Left lung (tissue), 10 donors: ENCODE data around the gene ADGB. TPM values are rescaled to one million over a fixed set of nuclear protein-coding genes. Genes with fewer than 3 reads are reported as not detected.

Source experiments
- ATAC-seq: fragments of 200-7000 bp; cut with Tn5 transposase; one replicate; pipeline ENCODE4 v1.9.1; 2020; ENCODE audit warnings: moderate library complexity
- DNase-seq, 4 donors: peaks; one replicate each; pipeline ENCODE4 v3.0.0-alpha.2; 2013 to 2020
- H3K27ac ChIP-seq, 2 donors: fragments of 200-600 bp; sonication (generic) in 1 of 2; one replicate each; pipeline versions ENCODE4 v1.5.0 to v1.8.0; 2020 to 2021
- H3K27me3 ChIP-seq, 2 donors: fragments of 200-600 bp; sonication (generic) in 1 of 2; one replicate each; pipeline versions ENCODE4 v1.5.0 to v1.8.0; 2020 to 2021
- H3K36me3 ChIP-seq, 2 donors: fragments of 200-600 bp; sonication (generic) in 1 of 2; one replicate each; pipeline versions ENCODE4 v1.5.0 to v1.8.0; 2020 to 2021
- H3K4me1 ChIP-seq, 2 donors: fragments of 200-600 bp; one replicate each; pipeline ENCODE4 v1.8.0; 2021
- H3K4me3 ChIP-seq, 2 donors: fragments of 200-600 bp; sonication (generic) in 1 of 2; one replicate each; pipeline versions ENCODE4 v1.5.0 to v1.8.0; 2020 to 2021; ENCODE audit warnings: mild to moderate bottlenecking in 1 of 2
- H3K9me3 ChIP-seq, 2 donors: fragments of 200-600 bp; sonication (generic) in 1 of 2; one replicate each; pipeline versions ENCODE4 v1.5.0 to v1.8.0; 2020 to 2021
- CTCF ChIP-seq, 2 donors: fragments of 200-600 bp; sonication (generic) in 1 of 2; IDR thresholded peaks; one replicate each; pipeline versions ENCODE4 v1.5.0 to v1.8.0; 2021; ENCODE audit warnings: antibody characterized with exemption in 2 of 2
- intact Hi-C, 2 donors: fragments of 100-400 bp; cut with DNase I; formaldehyde crosslinking; loops; one replicate each; pipeline versions ENCODE4 v1.11.2 to v1.14.2; 2022
- polyA plus RNA-seq, 6 donors: library from polyadenylated mRNA; unstranded; fragments of 120-200 nt; gene quantifications; one replicate each; pipeline ENCODE4 v1.2.1, GENCODE V29; 2013; ENCODE audit not compliant: insufficient read length in 6 of 6
- total RNA-seq, 2 donors: library from RNA; stranded (reverse); fragmentation: NEBNext Ultra II Directional; extraction: Animal tissue kit (Norgen Biotek cat#: 25700); gene quantifications; one replicate each; pipeline ENCODE4 v1.2.1, GENCODE V29; 2021
- donor health status: DM: no; HTN: yes; CAD: no.
- donor health status: DM: no; HTN: no; CAD: no.

Gene ADGB
- total and polyA plus RNA-seq, 8 donors = 0.67 to 5.9 (median 2.5) TPM; not detected in 1

DNA sequence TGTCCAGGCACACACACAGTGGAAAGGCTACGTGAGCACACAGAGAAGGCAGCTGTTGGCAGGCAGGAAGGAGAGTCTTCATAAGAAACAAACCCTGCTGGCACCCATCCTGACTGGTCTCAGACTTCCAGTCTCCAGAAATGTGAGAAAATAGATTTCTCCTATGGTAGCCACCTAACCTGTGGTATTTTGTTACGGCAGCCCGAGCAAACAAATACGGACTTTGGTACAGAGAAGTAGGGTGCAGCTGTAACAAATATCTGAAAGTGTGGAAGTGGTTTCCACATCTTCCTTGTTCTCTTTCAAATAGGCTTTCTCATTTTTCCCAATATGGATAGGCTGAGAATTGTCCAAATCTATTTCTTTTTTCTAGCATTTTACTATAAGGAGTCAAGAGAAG, 94.6 kb downstream of the ADGB start:
- Histone ChIP-seq H3K36me3 (no peaks in the 10 kb centered on the region), H3K27ac (no peak overlapping the region), H3K4me1 (no peaks in the 10 kb centered on the region), H3K9me3 (no peaks in the 10 kb centered on the region), H3K4me3 (no peak overlapping the region), H3K27me3 (no peaks in the 10 kb centered on the region)
- no peak for ATAC-seq
- DNase-seq = no peak
- intact Hi-C loops = no loop called here
- no peak for TF ChIP-seq CTCF (IDR thresholded peaks at IDR 0.05)

GRCh38 chr6:146697921-146698320, 99.1 kb downstream of the ADGB start:
- no peak for DNase-seq
- no peaks in the 10 kb centered on the region for H3K4me1 ChIP-seq
- no peak overlapping the region for H3K27ac ChIP-seq
- no peaks in the 10 kb centered on the region for H3K36me3 ChIP-seq
- H3K27me3 ChIP-seq = no peaks in the 10 kb centered on the region
- intact Hi-C loops = no loop called here
- H3K9me3 ChIP-seq = no peaks in the 10 kb centered on the region
- TF ChIP-seq CTCF (IDR thresholded peaks at IDR 0.05) = no peak
- no peak overlapping the region for H3K4me3 ChIP-seq
- ATAC-seq = no peak

DNA sequence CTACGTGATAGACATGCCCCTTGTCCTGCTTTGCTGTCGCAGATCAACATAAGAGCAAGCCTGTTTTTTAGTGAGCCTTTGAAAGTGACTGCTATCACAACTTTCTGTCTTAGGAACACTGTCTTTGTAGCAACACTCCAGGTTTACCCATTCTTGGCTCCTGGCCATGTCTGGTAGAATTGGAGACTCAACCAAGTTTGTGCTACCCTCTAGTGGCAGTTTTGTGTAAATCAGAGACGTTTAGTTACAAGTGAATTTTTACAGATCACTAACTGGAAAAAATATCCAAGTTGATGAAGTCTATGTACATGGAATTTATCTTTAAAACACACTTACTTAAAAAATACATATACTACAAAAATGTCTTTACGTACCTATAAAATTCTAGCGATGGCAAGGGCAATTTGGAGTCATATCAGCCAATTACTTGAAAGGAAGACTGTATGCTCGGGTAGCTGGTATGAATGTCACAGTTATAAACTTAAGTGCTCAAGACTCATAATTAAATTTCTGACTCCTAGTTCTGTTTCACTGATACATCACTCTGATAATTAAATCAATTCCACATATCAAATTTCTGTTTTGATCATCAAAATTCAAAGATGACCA, 101.4 kb downstream of the ADGB start:
- H3K9me3 ChIP-seq = no peaks in the 10 kb centered on the region
- TF ChIP-seq CTCF (IDR thresholded peaks at IDR 0.05) = peak; percentile 53 to 60
- H3K27ac ChIP-seq = no peak overlapping the region
- ATAC-seq (peak; percentile 90), DNase-seq (peak in 3 of 4 donors; percentile 46 to 85 (median 67))
- no peak overlapping the region for H3K4me3 ChIP-seq
- H3K36me3 ChIP-seq = no peaks in the 10 kb centered on the region
- no peaks in the 10 kb centered on the region for H3K4me1 ChIP-seq
- intact Hi-C loops = no loop called here
- no peaks in the 10 kb centered on the region for H3K27me3 ChIP-seq

DNA sequence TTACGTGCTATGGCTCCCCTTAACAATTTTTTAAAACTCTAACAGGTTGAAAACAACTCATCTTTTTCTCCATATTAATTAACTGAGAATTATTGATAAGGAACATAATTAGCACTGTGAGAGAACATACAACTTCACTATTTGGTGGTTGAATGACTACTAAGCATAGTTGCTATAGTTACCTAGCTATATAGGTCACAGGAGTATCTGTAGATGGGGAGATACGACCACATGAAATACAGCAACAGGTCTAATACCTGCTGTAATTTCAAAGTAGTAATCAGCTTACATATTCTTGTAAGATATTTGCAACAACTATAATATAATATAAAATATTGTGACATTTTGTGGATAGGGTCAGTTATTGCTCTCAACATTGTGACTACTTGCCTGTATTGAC, 102.9 kb downstream of the ADGB start:
- H3K4me3 ChIP-seq = no peak overlapping the region
- no peak for TF ChIP-seq CTCF (IDR thresholded peaks at IDR 0.05)
- intact Hi-C loops = no loop called here
- no peaks in the 10 kb centered on the region for H3K36me3 ChIP-seq
- ATAC-seq (no peak), DNase-seq (no peak)
- H3K27ac ChIP-seq = no peak overlapping the region
- H3K27me3 ChIP-seq = no peaks in the 10 kb centered on the region
- H3K4me1 ChIP-seq = no peaks in the 10 kb centered on the region
- no peaks in the 10 kb centered on the region for H3K9me3 ChIP-seq

DNA sequence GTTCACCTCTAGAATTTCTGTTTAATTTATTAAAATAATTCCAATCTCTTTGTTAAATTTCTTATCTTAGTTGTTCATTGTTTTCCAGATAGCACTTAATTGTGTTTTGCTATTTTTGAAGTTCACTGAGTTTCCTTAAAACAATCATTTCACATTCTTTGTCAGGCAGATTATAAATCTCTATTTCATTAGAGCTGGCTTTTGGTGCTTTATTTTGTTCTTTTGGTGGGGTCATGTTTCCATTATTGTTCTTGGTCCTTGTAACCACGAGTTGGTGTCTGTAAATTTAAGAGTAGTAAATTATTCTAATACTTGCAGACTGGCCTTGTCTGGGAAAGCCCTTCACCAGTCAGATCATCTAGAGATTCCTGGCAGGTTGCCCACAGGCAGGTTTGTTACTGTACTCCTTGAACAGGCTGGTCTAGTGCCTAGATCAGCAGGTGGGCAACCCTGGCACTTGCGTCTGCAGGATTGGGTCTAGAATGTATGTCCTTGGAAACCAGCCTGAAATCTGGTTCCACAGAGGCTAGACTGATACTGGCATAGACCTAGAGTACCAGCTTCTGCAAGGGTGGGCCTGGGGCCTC, 110.4 kb downstream of the ADGB start:
- Histone ChIP-seq H3K27ac (no peak overlapping the region), H3K4me3 (no peak overlapping the region)
- intact Hi-C loops = no loop called here

More for the DNA sequence above, 110.4 kb downstream of the ADGB start:
- ATAC-seq = no peak
- Histone ChIP-seq H3K36me3 (no peaks in the 10 kb centered on the region), H3K9me3 (no peaks in the 10 kb centered on the region), H3K27me3 (no peaks in the 10 kb centered on the region), H3K4me1 (no peaks in the 10 kb centered on the region)
- no peak for DNase-seq
- TF ChIP-seq CTCF (IDR thresholded peaks at IDR 0.05) = no peak
